OCI-M1 (cell line): Measurements from ENCODE around the gene SARS2.
A peak's percentile ranks its signal among the peaks of the same experiment; 100 is the strongest.
"Not testable (repeated sequence)": the region's sequence is repeated elsewhere in the genome, so short reads cannot be mapped to it uniquely, and the experiment has no call there.

Experiments
- DNase-seq: peaks from one replicate; lab custom pipeline; 2025; lab: John Stamatoyannopoulos, UW

Gene SARS2

GRCh38 chr19:38890686-38891085 lies 39.9 kb downstream of the SARS2 start:
- DNase-seq: no peak

DNA sequence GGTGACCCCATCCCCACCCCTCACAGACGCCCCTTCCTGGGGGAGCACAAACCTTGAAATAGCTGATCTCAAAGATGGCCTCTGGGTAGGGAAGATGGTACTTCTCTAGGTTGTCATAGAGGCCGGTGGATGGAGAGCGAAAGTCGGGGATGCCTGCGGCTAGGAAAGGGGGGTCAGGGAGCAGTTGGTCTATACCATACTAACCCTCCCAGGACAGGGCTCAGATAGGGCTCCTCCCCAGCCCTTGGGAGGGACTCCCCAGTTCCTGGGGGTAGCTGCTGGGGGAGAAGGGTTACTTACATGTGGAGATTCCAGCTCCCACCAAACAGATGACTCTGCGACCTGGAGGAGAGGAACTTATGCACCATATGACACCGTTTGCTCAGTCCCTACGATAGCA lies 40.8 kb downstream of the SARS2 start:
- no peak for DNase-seq

DNA sequence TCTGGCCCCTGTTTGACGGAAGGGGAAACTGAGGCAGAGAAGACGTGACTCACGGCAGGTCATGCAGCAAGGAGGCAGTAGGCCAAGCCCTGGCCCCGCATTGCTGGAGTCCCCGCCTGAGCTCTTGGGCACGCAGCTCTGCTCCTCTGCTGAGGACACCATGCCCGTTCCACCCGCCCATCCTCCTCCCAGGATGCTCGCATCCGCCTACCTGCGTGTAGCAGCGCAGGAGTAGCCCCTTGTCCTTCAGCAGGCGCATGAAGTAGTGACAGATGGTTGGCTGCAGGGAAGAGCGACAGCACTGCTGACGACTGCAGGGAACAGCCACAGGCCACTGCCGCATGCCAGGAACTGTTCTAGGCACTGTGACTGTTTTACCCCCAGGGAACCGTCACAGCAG lies 41.7 kb downstream of the SARS2 start:
- no peak for DNase-seq

- DNase-seq: peak; percentile 9
Measured at GRCh38 chr19:38884691-38885090, 45.9 kb downstream of the SARS2 start.

- no peak for DNase-seq
Measured at GRCh38 chr19:38883286-38883685, 47.3 kb downstream of the SARS2 start.

GRCh38 chr19:38880882-38881609 lies 49.5 kb downstream of the SARS2 start:
- no peak for DNase-seq

GRCh38 chr19:38880076-38880881 lies 50.3 kb downstream of the SARS2 start:
- no peak for DNase-seq

DNA sequence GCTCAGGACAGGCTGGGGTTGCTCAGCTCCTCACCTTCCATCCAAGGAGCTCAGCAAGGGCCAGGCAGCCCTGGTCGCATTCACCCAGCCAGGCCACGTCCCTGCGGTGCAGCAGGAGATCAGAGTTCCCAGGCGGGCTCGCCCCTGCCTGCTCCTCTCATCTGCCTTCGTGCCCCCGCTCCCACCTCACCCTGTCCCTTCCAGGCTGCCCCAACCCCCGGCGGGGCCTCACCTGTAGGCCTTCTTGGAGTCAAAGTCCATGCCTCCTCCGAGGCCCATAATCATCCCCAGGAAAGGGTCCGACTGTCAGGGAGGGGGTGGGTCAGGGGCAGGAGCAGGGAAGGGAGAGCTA lies 51.2 kb downstream of the SARS2 start:
- no peak for DNase-seq

- DNase-seq: no peak
Measured at GRCh38 chr19:38878575-38879399, 51.8 kb downstream of the SARS2 start.

DNA sequence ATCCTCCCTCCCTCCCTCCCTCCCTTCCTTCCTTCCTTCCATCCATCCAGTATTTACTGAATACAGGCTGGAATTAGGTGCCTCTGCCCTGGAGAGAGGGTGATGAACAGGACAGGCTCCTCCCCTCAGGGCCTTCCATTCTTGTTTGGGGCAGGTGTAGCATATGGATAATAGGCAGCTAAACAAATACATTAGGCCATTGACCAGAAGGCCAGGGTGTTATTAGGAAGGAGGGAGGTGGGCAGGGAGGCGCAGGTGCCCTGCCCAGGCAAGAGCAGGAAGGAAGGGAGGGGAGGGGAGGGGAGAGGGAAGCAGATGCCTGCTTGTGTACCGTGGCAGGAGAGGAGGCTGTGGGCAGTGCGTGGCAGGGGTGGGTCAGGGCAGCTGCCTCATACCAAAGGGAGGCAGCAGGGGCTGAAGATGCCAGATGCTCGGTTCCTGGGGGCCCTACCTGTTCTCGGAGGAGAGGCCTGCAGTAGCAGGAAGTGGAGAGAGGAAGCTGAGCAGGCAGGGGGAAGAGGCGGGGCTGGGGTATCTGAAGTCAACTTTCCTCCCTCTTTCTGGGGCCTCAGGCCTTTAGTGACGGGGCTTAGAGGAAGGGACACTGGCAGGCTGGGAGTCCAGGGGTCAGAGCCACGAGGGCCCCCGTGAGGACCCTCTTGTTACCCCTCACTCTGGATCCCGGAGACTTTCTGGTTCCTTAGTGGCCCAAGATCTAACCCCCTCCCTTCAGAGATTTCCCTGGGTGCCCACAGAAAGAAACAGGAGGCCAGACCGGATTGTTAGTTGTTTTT lies 52.6 kb downstream of the SARS2 start, which contains the start of gene RINL:
Gene RINL, minus strand, starts transcription at position 495 of the 794 bp plus-strand sequence. CDS start 1,533 bp downstream, outside the sequence.
- peak; percentile 84 for DNase-seq

DNA sequence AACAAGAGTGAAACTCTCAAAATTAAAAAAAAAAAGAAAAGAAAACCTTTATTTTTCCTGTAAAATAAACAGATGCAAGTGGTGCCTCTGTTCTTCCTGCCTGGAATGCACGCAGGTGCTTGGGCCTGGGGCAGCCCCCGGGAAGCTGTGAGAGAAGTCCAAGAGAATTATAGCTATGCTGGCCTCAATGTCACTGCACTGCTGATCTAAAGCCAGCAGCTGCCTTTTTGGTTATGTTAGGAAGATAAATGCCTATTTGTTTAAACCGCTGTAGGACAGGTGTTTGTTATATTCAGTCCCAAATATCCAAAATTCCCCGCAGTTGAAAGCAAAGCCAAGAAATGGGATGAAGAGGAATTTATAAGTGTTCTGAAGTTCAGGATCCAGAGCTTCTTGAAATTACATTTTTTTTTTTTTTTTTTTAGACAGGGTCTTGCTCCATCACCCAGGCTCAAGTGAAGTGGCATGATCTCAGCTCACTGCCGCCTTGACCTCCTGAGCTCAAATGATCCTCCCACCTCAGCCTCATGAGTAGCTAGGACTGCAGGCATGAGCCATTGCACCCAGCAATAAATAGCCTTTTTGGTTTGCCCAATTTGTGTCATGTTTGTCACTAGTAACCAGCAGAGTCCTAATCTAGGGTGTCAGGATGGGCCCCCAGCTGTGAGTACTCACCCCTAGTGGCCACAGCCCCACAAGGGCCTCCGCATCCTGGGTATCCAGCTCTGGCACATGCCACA lies 54.7 kb downstream of the SARS2 start:
- no peak for DNase-seq

GRCh38 chr19:38873400-38873799 lies 57.2 kb downstream of the SARS2 start:
- not testable (repeated sequence) for DNase-seq

- no peak for DNase-seq
Measured at GRCh38 chr19:38870612-38871011, 60.0 kb downstream of the SARS2 start.

DNA sequence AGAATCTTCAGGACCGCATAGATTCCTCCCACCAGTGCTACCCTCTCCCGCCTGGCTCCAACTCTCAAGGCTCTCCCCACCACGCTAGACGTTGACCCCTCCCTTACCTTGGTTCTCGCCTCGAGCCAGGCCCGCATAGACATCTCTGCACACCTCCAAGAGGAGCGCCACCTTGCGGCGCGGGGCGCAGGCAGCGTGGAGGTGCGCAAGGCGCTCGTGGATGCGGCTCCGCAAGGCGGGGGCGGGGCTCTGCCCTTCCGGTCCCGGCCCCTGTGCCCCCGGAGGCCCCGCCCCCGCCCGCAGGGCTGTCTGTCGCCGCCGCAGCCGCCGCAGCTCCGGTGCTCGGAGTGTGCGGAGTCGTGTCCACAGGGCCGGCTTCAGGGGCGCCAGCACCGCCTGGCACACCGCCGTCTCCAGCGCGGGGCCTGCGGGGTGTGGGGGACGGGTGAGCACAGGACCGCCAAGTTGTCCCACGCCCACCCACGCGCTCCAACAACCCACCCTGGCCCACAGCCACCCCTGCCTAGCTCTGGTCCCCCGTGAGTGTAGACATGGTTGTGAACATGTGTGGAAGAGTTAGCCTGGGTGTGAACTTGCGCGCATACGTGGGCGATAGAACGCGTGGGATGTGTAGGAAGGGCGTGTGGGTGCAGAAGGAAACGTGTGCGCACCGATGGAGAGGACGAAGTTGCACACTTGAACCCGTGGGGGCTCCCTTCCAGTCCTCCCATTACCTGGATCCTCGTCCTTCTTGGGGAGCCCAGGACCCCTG lies 60.5 kb downstream of the SARS2 start:
- no peak for DNase-seq

DNA sequence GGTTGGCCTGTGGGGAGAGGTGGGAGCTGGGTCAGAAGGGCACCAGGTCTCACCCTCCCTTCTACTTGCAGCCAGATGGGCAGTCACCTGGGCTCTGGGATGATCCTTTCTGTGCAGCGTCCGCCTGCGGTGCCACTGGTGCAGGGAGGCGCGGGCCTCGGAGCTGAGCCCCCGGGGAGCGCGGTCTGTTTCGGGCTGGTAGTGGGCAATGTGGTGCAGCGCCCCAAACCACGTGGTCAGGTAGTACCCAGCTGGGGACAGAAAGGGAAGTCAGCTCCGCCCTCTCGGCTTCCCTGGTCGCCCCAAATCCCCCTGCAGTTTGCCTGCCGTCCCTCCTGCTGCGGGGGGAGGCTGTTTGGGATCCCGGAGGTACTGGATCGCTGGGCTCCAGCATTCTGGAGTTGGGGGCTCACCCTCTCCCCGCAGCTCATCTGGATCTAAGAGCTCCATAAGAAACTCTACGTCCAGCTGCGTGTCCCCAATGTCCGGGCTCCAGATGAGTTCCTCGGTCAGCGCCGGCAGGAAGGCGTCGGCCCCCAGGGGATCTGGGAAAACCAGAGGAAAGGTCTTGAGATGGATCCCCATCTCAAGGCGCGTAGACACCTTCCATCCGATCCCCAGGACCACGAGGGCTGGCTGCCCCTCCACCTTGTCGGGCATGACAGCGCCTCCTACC lies 61.3 kb downstream of the SARS2 start:
- no peak for DNase-seq

DNA sequence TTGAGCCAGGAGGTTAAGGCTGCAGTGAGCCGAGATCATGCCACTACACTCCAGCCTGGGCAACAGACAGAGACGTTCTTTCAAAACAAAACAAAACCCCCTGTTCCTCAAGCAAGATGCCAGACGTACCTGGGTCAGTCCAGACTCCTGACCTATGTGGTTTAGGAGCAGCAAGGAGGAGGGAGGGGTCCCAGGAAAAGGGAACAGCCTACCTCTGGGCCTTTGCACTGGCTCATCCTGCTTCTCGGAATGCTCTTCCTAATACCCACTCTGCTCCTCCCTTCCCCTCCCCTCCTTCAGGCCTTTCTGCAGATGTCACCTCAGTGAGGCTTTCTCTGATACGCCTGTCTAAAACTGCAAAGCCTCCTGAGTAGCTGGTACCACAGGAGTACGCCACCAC lies 62.0 kb downstream of the SARS2 start:
- no peak for DNase-seq

DNA sequence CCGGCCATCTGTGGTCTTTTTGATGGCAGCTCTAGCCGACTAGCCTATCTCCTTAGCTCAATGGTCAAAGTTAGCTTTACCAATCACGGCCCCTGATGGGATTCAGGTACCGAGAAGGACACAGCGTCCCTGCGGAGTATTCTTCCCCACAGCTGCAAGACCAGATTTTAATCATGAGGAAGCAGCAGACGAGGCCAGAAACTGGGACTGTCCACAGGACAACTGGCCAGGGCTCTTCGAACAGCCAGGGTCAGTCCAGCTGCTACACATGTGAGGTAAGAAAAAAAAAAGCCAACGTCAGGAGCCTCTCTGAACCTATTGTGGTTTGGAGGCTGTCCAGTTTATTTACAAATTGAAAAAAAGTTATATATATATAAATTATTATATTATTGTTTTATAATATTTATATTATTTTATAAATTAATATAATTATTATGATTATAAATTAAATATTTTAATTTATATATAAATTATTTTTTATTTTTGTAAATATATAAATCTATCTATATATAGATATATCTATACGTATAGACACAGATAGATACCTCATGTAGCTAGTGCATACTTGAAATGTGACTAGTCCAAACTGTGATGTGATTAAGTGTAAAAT lies 63.3 kb downstream of the SARS2 start:
- DNase-seq: no peak
